ENCODE data around the gene ZNF320.

DNA sequence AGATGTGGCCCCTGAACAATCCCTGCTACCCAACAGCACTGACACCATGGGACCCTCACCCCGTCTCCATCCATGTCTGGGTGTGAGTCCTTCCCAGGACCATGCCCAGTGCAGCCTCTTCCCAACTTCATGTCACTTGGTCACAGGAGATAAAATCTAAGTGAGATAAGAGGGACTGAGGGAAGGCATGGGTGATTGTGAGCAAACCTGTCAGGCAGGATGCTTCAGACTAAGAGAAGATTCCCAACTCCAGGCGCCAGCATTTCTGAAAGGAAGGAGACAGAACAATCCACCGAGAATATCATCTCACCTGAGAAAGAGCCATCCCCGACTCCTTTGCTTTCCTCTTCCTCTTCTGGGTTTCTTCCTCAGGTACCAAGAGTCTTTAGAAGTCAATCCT lies 7.5 kb downstream of the ZNF320 start:
- TF ChIP-seq CTCF (IDR thresholded peaks at IDR 0.05) (no peak), POLR2AphosphoS5 (IDR thresholded peaks at IDR 0.05) (no peak)
